Karpas-422 (cell line): ENCODE data around the gene PROC. TPM values are rescaled to one million over a fixed set of nuclear protein-coding genes. Genes with fewer than 3 reads are reported as not detected.

Experiments used
- DNase-seq: peaks from one replicate; pipeline ENCODE4 v3.0.0-alpha.2; 2015
- H2AFZ ChIP-seq: fragments of 200-600 bp; sonication (generic); 2 replicates; pipeline ENCODE4 v1.6.1; 2014; ENCODE audit warnings: antibody characterized with exemption, low read length, mixed read lengths
- H3K27ac ChIP-seq: fragments of 200-600 bp; sonication (generic); 2 replicates; pipeline ENCODE4 v1.5.1; 2014; ENCODE audit warnings: mild to moderate bottlenecking, low read length, moderate library complexity
- H3K27me3 ChIP-seq: fragments of 200-600 bp; sonication (generic); 2 replicates; pipeline ENCODE4 v1.6.1; 2014; ENCODE audit warnings: low read length, mixed read lengths
- H3K36me3 ChIP-seq: fragments of 200-600 bp; sonication (generic); 2 replicates; pipeline ENCODE4 v1.6.1; 2014; ENCODE audit warnings: low read length, mixed read lengths; ENCODE audit not compliant: insufficient read depth
- H3K4me1 ChIP-seq: fragments of 200-600 bp; sonication (generic); 2 replicates; pipeline ENCODE4 v1.6.1; 2014; ENCODE audit warnings: mild to moderate bottlenecking, low read length, mixed read lengths
- H3K4me2 ChIP-seq: fragments of 200-600 bp; sonication (generic); 2 replicates; pipeline ENCODE4 v1.6.1; 2014; ENCODE audit warnings: low read length, low read depth, mild to moderate bottlenecking; ENCODE audit not compliant: poor library complexity, severe bottlenecking
- H3K4me3 ChIP-seq: fragments of 200-600 bp; sonication (generic); 2 replicates; pipeline ENCODE4 v1.5.1; 2014; ENCODE audit warnings: mild to moderate bottlenecking, antibody characterized with exemption, low read length, mixed read lengths
- H3K79me2 ChIP-seq: fragments of 200-600 bp; sonication (generic); 2 replicates; pipeline ENCODE4 v1.6.1; 2014; ENCODE audit warnings: mild to moderate bottlenecking, low read length, mixed read lengths
- H3K9ac ChIP-seq: fragments of 200-600 bp; sonication (generic); 2 replicates; pipeline ENCODE4 v1.6.0; 2014; ENCODE audit warnings: low read length
- H3K9me2 ChIP-seq: fragments of 200-600 bp; sonication (generic), shearing (Covaris generic); replicated peaks from 2 replicates; pipeline ENCODE4 v1.6.0; 2014; ENCODE audit warnings: mild to moderate bottlenecking, low read length, moderate library complexity; ENCODE audit not compliant: insufficient read depth
- H3K9me3 ChIP-seq: fragments of 300-700, 200-600 bp; sonication (generic); 2 replicates; pipeline ENCODE4 v1.6.1; 2014; ENCODE audit warnings: low read length, mixed read lengths
- H4K20me1 ChIP-seq: fragments of 200-600 bp; sonication (generic); 2 replicates; pipeline ENCODE4 v1.6.1; 2014; ENCODE audit warnings: mild to moderate bottlenecking, antibody characterized with exemption, low read length, low read depth; ENCODE audit not compliant: insufficient read depth
- total RNA-seq: library from RNA; depleted of rRNA; stranded (reverse); fragments of >200 nt; shearing (Covaris generic); gene quantifications from 2 replicates; pipeline ENCODE4 v1.2.3, GENCODE V29; 2014; ENCODE audit warnings: low replicate concordance

PROC gene
- total RNA-seq, 1 experiment from 2014 or later, result not detected

DNA sequence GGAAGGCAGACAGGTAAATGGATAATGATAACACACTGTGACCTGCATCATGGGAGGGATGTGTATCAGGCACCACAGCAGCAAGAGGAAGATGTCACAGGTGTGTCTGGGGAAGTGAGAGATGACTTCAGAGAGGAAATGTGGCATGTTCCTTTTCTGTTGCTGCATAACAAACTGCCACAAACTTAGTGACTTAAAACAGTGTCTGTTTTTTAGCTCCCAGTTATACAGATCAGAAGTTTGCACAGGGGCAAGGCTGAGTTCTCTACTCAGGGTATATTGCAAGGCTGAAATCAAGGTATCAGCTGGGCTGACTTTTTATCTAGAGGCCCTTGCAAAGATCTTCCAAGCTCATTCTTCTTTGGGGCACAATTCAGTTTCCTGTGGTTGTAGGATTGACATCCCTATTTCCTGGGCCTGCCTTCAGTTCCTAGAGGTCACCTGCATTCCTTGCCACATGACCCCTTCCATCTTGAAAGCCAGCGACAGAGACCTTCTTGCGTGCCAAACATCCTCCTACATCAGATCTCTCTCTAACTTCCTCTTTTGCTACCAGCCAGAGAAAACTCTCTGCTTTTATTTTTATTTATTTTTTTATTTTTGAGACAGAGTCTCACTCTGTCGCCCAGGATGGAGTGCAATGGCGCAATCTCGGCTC, 28.3 kb upstream of the PROC start:
- no peaks in the 10 kb centered on the region for H3K36me3 ChIP-seq
- peaks cover 5% of the 10 kb centered on the region; the same call in 1 of the 2 replicates for H4K20me1 ChIP-seq
- H3K4me3 ChIP-seq, result peak overlapping the region; percentile 78; the same call in 1 of the 2 replicates
- H3K9me3 ChIP-seq, result no peaks in the 10 kb centered on the region
- H3K4me1 ChIP-seq, result peaks cover 53% of the 10 kb centered on the region
- H3K27ac ChIP-seq, result peak overlapping the region; percentile 63
- no peaks in the 10 kb centered on the region for H3K27me3 ChIP-seq
- peaks cover 22% of the 10 kb centered on the region for H3K79me2 ChIP-seq
- peak; percentile 70 for DNase-seq
- peak overlapping the region; percentile 78 for H3K9ac ChIP-seq
- peak overlapping the region; percentile 68 for H2AFZ ChIP-seq
- H3K4me2 ChIP-seq, result peak overlapping the region; percentile 84
- H3K9me2 ChIP-seq, result no peaks in the 10 kb centered on the region

DNA sequence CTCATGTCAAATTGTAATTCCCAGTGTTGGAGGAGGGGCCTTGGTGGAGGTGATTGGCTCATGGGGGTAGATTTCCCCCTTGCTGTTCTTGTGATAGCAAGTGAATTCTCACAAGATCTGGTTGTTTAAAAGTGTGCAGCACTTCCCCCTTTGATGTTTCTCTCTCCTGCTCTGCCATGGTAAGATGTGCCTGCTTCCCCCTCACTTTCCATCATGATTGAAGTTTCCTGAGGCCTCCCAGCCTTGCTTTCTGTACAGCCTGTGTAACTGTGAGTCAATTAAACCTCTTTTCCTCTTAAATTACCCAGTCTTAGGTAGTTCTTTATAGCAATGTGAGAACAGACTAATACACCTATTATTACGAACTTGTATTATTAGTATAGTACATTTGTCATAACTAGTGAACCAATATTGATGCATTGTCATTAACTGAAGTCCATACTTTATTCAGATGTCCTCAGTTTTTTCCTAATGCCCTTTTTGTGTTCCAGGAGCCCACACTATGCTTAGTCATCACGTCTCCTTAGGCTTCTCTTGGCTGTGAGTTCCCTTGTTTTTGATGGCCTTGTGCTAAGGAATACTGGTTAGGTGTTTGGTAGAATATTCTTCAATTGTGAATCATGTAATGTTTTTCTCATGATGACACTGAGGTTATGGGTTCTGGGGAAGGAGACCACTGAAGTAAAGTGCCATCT, 25.9 kb upstream of the PROC start:
- no peak overlapping the region for H3K4me2 ChIP-seq
- no peak overlapping the region for H3K9ac ChIP-seq
- no peaks in the 10 kb centered on the region for H3K9me2 ChIP-seq
- H3K4me1 ChIP-seq, result peaks cover 35% of the 10 kb centered on the region
- no peak overlapping the region for H3K4me3 ChIP-seq
- DNase-seq, result no peak
- H3K79me2 ChIP-seq, result no peaks in the 10 kb centered on the region
- H3K27me3 ChIP-seq, result no peaks in the 10 kb centered on the region
- H3K9me3 ChIP-seq, result no peaks in the 10 kb centered on the region
- no peaks in the 10 kb centered on the region for H3K36me3 ChIP-seq
- H4K20me1 ChIP-seq, result no peaks in the 10 kb centered on the region
- H2AFZ ChIP-seq, result no peak overlapping the region
- H3K27ac ChIP-seq, result no peak overlapping the region

DNA sequence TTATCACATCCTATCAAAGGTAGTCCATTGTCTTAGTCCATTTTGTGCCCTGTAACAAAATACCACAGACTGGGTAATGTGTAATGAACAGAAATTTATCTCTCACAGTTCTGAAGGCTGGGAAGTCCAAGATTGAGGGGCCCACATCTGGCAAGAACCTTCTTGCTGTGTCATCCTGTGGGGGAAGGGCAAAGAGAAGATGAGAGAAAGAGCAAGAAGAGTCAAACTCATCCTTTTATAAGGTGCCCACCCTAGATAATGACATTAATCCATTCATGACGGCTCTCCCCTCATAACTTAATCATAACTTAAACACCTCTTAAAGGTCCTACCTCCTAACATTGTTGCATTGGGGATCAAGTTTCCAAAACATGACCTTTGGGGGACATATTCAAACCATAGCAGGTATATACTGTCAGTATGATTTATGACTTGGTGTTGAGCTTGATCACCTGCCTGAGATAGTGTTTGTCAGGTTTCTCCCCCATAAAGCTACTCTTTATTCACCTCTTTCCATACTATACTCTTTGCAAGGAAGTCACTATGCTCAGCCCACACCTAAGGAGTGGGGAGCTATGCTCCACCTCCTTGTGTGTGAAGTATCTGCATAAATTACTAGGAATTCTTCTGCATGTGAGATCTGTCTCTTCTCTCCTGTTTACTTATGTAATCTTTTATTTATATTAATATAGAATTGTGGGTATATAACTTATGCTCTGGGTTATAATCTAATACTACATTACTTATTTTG, 25.2 kb upstream of the PROC start:
- H3K4me2 ChIP-seq, result no peak overlapping the region
- H3K27ac ChIP-seq, result no peak overlapping the region
- no peaks in the 10 kb centered on the region for H3K9me3 ChIP-seq
- no peak for DNase-seq
- H3K27me3 ChIP-seq, result no peaks in the 10 kb centered on the region
- H3K36me3 ChIP-seq, result no peaks in the 10 kb centered on the region
- peaks cover 35% of the 10 kb centered on the region for H3K4me1 ChIP-seq
- H4K20me1 ChIP-seq, result no peaks in the 10 kb centered on the region
- no peak overlapping the region for H2AFZ ChIP-seq
- H3K79me2 ChIP-seq, result no peaks in the 10 kb centered on the region
- no peak overlapping the region for H3K9ac ChIP-seq
- no peaks in the 10 kb centered on the region for H3K9me2 ChIP-seq
- H3K4me3 ChIP-seq, result no peak overlapping the region

DNA sequence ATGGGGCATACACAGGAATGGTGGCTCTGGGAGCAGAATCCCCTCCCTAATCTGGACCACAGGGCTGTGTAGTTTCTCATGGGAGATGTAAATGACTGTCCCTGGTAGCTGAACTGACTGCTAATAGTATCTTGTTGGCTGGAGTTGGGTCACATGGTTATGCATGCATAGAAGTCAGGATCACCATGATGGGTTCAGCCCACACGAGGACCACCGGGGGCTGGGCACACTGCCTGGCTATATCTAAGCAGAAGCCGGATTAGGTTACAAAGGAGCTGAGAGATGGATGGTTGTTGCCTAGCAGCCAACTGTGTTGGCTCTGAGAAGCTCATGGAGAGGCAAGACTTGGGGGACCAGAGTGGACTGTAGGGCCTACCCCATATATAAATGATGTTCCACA, 23.7 kb upstream of the PROC start:
- no peak for DNase-seq
- no peak overlapping the region for H3K9ac ChIP-seq
- H2AFZ ChIP-seq, result no peak overlapping the region
- H3K9me2 ChIP-seq, result no peaks in the 10 kb centered on the region
- H3K4me3 ChIP-seq, result no peak overlapping the region
- H3K9me3 ChIP-seq, result no peaks in the 10 kb centered on the region
- H3K27me3 ChIP-seq, result no peaks in the 10 kb centered on the region
- no peaks in the 10 kb centered on the region for H3K79me2 ChIP-seq
- H3K36me3 ChIP-seq, result no peaks in the 10 kb centered on the region
- no peaks in the 10 kb centered on the region for H4K20me1 ChIP-seq
- H3K27ac ChIP-seq, result no peak overlapping the region
- H3K4me1 ChIP-seq, result peaks cover 21% of the 10 kb centered on the region
- no peak overlapping the region for H3K4me2 ChIP-seq

DNA sequence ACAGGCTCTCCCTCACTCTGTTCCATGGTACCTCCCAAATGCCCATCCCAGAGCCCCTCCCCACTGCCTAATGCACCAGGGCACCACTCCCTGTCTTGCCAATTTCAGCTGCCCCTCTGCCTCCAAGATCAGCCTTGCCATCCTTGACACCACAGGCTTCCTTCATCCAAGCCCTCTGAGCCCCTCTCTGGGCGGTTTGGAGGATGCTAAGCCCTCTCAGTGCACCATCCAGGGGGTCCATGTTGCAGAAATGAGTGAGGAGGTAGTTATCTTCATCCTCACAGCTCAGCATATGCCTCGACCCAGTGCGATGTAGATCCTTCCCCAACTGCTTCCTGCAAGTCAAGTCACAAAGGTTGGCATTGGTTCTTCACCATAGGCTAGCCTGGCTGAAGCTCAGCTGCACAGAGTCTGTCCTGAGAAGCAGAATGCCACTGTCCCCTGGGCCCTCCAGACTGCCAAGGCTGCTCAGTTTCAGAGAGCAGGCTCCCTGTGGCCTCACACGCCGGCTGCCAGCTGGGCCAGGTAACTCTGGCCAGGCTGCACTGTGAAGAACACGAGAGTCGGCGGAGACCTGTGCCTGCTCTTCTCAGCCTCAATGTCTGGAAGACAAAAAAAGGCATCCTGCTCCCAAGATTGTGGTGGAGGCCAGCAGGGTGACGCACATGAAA, 20.5 kb upstream of the PROC start:
- no peak overlapping the region for H2AFZ ChIP-seq
- DNase-seq, result no peak
- H3K4me1 ChIP-seq, result peaks cover 14% of the 10 kb centered on the region
- H3K9ac ChIP-seq, result no peak overlapping the region
- H4K20me1 ChIP-seq, result no peaks in the 10 kb centered on the region
- H3K36me3 ChIP-seq, result no peaks in the 10 kb centered on the region
- no peak overlapping the region for H3K4me3 ChIP-seq
- no peak overlapping the region for H3K27ac ChIP-seq
- no peaks in the 10 kb centered on the region for H3K27me3 ChIP-seq
- no peaks in the 10 kb centered on the region for H3K79me2 ChIP-seq
- no peak overlapping the region for H3K4me2 ChIP-seq
- no peaks in the 10 kb centered on the region for H3K9me3 ChIP-seq
- H3K9me2 ChIP-seq, result no peaks in the 10 kb centered on the region

DNA sequence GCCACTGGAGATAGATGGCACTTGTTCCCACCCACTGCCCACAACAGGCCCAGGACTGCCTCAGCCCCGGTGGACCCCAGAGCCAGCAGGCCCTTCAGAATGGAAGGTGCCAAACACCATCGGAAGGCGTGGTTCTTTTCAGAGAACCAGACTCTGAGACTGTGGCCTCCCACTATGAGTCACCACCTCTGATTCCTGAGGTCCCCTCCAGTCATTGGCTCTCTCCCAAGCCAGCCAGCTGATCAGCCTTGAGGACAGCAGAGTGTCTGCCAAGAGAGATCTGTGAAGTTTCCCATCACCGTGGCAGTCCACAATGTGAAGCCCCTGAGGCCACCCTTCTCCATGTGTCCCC, 20.0 kb upstream of the PROC start:
- DNase-seq, result no peak
- Histone ChIP-seq H3K79me2 (no peaks in the 10 kb centered on the region), H3K4me2 (no peak overlapping the region), H3K9me3 (no peaks in the 10 kb centered on the region), H2AFZ (no peak overlapping the region), H3K27me3 (no peaks in the 10 kb centered on the region), H3K27ac (no peak overlapping the region), H3K9ac (no peak overlapping the region), H3K4me3 (no peak overlapping the region), H3K36me3 (no peaks in the 10 kb centered on the region), H3K9me2 (no peaks in the 10 kb centered on the region), H4K20me1 (no peaks in the 10 kb centered on the region), H3K4me1 (peaks cover 10% of the 10 kb centered on the region)

DNA sequence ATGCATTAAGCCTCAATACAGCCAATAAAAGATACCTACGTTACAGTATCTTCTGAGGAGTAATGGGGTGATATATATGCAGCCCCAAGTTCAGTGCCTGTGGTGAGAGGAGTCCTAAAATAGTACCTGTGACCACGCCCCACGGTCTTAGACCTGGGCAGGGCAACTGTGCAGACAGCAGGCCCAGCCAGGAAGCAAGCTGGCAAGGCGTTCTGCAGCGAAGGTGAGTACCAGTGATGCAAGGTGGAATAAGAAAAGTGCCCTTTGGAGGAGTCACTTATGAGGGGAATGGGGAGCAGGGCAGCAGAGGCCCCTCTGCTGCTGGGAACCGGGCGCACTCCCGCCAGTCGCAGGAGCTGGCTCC, 17.7 kb upstream of the PROC start:
- Histone ChIP-seq H3K27me3 (no peaks in the 10 kb centered on the region), H3K4me2 (no peak overlapping the region), H3K9me2 (no peaks in the 10 kb centered on the region), H3K9me3 (no peaks in the 10 kb centered on the region), H3K27ac (no peak overlapping the region), H3K9ac (no peak overlapping the region), H3K79me2 (no peaks in the 10 kb centered on the region), H4K20me1 (no peaks in the 10 kb centered on the region), H3K36me3 (no peaks in the 10 kb centered on the region), H3K4me1 (peaks cover 20% of the 10 kb centered on the region), H3K4me3 (no peak overlapping the region), H2AFZ (no peak overlapping the region)
- DNase-seq, result no peak
